HG03469 (cell line): Measurements from ENCODE around the gene CAVIN2.

Source experiments
- ATAC-seq: cut with Tn5 transposase; IDR thresholded peaks from one replicate; pipeline ENCODE4 v1.9.1; 2021; ENCODE audit warnings: mild to moderate bottlenecking, moderate library complexity, moderate number of reproducible peaks; ENCODE audit not compliant: unreplicated experiment

The CAVIN2 gene

DNA sequence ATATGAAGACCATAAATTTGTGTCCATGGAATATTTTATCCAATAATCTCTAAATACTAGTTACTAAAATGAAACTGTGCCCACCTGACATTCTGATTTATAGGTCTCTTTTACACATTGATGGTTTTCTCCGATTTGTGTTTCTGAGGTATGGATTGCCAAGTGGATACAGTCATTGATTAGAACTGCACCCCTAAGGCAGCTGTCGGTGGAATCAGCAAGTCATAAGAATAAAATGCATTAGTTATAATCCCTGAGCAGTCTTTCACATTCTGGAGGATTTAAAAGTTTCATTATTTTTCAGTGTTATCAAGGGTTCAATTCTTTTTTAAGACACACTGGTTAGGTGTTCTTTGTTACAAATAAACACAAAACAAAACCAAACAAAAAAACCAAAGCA lies 6.0 kb downstream of the CAVIN2 start:
- ATAC-seq: no peak

- ATAC-seq: no peak
These were observed 6.7 kb downstream of the CAVIN2 start for GRCh38 chr2:191839918-191840804.

DNA sequence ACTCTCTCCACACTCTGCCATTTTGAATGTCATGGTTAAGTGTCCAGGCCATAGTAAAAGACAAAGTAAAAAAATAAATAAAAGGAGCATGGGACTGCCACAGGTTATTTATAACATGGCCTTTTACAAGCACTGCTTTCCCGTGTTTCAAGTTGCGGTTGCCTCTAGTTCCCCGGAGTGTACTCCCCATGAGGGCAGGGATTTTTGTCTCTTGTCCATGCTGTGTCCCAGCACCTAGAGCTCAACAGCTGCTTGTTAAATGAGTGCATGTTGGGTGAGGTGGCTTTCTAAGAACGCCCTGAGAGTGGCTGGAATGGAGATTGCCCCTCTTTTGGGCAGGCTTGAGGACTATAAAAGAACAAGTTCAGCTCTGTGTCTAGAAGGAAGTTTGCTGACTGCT lies 8.4 kb downstream of the CAVIN2 start:
- ATAC-seq: no peak

DNA sequence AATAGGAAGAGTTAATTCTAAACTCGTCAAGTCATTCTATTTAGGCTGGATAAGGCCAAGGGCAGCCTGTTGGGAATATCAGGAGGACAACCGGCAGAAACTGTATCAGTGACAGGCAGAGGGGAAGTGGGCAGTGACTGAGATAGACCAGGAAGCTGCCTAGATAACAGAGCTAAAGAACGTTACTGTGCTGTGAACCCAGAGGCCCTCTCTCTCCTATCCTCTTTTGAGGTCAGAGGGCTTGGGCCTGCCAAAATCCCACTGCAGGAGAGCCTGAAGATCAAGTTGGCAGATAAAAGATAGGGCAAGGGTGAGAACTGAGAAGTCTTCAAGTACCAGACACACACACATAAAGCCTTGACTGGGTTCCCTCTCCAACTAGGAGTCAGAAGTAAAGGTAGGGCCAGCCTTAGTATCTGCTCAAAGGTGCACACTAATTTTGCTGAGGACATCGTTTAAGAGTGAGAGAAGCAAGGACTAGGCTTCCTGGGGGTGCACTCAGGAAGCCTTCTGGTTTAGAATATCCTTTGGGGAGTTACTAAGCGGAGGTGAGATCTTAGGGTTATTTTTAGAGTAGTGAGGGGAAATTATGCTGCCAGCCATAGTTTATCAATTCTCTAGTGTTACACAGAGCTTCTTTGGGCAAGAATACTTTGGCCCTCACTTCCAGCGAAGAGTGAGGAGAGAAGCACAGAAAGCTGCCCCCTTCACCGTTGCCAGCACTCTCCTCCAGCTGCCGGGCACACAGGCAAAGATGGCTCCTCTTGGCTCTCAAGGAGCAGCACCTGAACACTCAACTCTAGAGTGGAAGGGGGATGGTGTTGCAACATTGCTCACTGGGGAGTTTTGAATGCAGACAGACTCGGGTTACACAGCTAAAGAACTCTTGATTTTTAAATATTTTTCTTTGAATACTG lies 9.8 kb downstream of the CAVIN2 start:
- no peak for ATAC-seq

DNA sequence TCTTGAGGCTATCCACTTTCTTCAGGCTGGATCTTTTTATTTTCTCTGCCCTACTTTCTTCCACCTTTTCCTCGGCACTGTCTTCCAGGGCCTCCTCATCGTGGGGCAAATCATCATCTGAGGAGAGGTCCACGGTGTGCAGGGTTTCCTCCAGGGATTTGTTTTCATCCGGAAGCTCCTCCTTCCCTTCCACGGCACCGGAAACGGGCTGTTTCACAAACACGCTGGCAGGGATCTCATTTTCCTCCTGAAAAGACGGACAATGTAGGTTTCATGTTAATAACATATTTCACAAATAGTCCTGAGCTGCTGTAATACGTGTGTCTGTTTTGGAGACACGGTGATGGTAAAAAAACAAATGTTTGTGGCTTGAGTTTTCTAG lies 10.4 kb downstream of the CAVIN2 start:
- no peak for ATAC-seq

- no peak for ATAC-seq
These were observed 11.1 kb downstream of the CAVIN2 start for GRCh38 chr2:191835539-191836350.

DNA sequence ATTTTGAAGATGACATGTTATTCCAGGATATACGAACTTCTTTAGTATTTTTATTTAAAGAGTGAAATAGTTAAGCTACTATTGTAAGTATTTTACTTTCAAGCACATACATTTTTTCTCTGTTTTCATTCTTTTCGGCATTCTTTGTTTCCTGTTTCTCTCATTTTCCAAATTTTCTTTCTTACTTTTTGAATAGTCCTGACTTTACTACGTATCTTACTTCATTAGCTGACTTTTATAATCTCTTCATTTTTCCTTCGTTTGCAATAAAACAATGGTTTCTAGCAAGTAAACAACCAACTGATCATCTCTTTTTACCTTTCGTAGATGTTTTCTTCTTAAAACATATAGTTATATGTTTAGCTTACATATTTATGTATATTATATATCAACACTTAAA lies 11.8 kb downstream of the CAVIN2 start:
- ATAC-seq: no peak

GRCh38 chr2:191833356-191833755 lies 13.5 kb downstream of the CAVIN2 start:
- ATAC-seq: no peak

GRCh38 chr2:191832668-191833067 lies 14.2 kb downstream of the CAVIN2 start:
- no peak for ATAC-seq

- ATAC-seq: no peak
These were observed 15.4 kb downstream of the CAVIN2 start for GRCh38 chr2:191831410-191831994.

- no peak for ATAC-seq
These were observed 22.5 kb downstream of the CAVIN2 start for GRCh38 chr2:191824398-191824797.

DNA sequence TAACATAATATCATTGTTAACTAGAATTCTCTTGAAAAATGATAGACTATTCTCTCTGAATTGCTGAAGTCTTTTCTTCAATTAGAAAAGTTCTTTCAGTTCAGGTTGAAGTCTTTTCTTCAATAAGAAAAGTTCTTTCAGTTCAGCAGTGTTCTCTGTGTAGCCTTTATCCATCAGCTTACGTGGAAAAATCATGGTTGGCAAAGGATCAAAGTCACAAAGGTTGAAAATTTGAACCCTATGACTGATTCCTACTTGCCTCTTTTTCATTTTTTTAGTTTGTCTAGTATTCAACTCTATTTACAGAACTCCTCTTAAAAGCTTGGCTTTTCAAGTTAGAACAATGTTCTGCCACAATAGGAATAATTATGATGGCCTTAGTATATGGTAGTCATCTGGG lies 25.8 kb downstream of the CAVIN2 start:
- no peak for ATAC-seq

DNA sequence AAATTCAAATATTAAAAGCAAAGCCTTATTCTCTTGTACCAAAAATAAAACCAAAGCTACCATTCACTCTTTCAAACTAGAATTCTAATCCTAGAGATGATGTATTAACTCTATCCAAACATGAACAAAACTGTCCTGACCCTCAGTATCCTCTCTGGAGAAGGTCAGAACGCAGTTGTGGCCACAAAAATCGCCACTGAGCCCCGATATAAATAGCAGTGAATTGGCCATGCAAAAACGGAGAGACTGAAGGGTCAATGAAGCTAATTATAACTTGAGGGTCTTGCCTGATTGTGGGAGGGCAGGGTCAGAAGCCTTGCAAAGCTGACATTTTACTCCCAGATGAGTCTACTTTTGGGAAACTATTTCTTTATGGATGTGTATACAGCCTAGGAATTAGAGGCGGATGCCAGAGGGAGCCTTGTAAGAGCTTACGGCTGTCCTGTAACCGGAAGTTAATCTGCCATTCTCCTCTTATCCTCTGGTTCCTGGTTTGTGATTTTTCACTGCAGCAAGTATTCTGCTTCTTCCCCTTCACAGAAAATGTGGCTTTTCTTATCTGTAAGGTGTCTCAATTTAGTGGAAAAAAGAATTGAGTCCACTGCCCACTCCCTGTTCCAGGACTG lies 28.1 kb downstream of the CAVIN2 start:
- ATAC-seq: no peak

DNA sequence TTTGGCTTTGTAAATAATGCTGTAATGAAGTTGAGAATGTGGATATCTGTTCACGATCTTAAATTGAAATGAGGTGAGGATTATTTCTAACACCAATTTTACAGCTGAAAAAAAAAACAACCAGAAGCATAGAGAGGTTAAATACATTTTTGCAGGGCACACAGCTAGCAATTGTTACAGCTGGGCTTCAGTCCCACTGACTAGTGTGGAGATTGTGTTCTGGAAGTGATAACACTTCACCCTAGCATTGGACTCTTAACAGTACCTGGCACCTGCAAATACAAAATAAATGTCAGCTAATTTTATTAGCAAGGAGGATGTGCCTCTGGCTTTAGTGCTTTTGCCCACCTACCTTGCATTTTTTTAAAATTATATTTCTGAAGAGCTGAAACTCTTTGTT lies 28.8 kb downstream of the CAVIN2 start:
- no peak for ATAC-seq

DNA sequence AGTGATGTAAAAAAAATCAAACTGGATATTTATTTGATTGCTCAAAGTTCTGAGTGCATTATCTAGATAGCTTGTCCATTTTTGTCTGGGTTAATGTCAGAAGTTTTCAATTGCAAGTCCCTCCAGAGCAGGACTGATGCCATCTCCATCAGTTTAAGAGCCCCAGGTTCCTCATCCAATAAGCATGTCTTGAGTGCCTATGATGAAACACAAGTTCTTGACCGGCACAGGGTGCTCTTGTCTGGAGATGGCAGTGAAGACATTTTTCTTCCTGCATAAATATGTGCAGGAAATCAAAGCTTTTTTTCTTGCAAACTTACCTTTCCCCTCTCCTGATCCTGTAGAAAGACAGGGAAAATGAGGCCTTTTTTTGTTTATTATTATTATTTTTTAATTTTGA lies 31.9 kb downstream of the CAVIN2 start:
- no peak for ATAC-seq

- ATAC-seq: no peak
These were observed 32.9 kb downstream of the CAVIN2 start for GRCh38 chr2:191813943-191814342.

DNA sequence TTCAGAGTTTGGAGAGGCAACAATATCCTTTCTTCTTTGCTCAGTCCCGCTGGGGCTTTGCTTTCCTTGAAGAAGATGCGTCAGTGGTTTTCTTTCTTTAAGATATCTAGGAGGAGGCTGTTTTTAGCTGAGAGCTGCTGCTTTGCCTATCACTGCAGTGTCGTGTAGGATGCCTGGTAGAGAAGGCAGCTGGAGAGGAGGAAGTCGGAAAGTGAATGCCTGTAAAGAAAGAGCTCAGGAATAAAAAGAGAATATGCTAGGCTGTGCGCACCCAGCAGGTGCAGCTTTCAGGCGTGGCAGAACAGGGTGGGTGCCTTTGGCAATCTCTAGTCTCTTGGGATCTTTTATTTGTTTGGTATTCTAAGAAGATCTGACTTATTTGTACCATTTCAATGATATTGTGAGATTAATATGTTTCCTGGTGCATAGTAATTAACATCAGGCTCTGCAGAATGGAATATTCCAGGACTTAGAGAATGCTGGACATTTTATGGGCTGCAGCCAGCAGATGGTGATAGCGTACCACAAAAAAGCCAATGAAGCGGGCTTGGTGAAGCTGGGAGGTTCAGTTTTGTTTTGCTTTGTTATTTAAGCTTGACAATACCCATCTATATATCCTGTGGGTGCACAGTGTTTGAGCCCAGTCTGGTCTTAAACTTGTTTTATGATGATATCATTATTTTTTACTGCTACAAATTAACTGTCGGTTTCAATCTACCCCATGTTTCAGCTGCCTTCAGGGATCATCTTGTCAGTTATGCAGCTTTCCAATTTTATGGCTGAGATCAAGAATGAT lies 34.9 kb downstream of the CAVIN2 start:
- ATAC-seq: peak; percentile 65

GRCh38 chr2:191806396-191806795 lies 40.5 kb downstream of the CAVIN2 start:
- ATAC-seq: no peak

GRCh38 chr2:191804766-191805165 lies 42.1 kb downstream of the CAVIN2 start:
- ATAC-seq: no peak
